Spleen (tissue), 13 donors: ENCODE results near the gene NFKBIL1. TPM values are rescaled to one million over a fixed set of nuclear protein-coding genes. Genes with fewer than 3 reads are reported as not detected.
"Not testable (repeated sequence)": the region's sequence is repeated elsewhere in the genome, so short reads cannot be mapped to it uniquely, and the experiment has no call there.

Experiments
- DNase-seq: peaks from one replicate; pipeline ENCODE4 v3.0.0-alpha.2; 2020
- H3K27ac ChIP-seq, 8 donors: fragments of 200-600 bp; sonication (generic) in 7 of 8; 1 replicate in 4 of 8; 2 replicates in 4 of 8; pipeline versions ENCODE4 v1.5.0 to v1.8.0; 2016 to 2021; ENCODE audit warnings: inconsistent platforms in 4 of 8, mild to moderate bottlenecking in 4 of 8, moderate library complexity in 1 of 8
- H3K27me3 ChIP-seq, 7 donors: fragments of 200-600 bp; sonication (generic) in 6 of 7; replicated peaks in 1 of 7; 1 replicate in 4 of 7; 2 replicates in 3 of 7; pipeline versions ENCODE4 v1.5.0 to v1.8.0; 2016 to 2021; ENCODE audit warnings: inconsistent platforms in 3 of 7, mild to moderate bottlenecking in 1 of 7
- H3K36me3 ChIP-seq, 6 donors: fragments of 200-600 bp; sonication (generic) in 5 of 6; 1 replicate in 4 of 6; 2 replicates in 2 of 6; pipeline versions ENCODE4 v1.5.0 to v1.8.0; 2016 to 2021; ENCODE audit warnings: inconsistent platforms in 2 of 6
- H3K4me1 ChIP-seq, 6 donors: fragments of 200-600 bp; sonication (generic) in 5 of 6; 1 replicate in 3 of 6; 2 replicates in 3 of 6; pipeline versions ENCODE4 v1.5.0 to v1.8.0; 2016 to 2021; ENCODE audit warnings: inconsistent platforms in 3 of 6
- H3K4me3 ChIP-seq, 8 donors: fragments of 200-600 bp; sonication (generic) in 7 of 8; 1 replicate in 4 of 8; 2 replicates in 4 of 8; pipeline versions ENCODE4 v1.5.0 to v1.8.0; 2016 to 2021; ENCODE audit warnings: inconsistent platforms in 4 of 8, mild to moderate bottlenecking in 4 of 8, moderate library complexity in 2 of 8
- H3K9me3 ChIP-seq, 8 donors: fragments of 200-600 bp; sonication (generic) in 7 of 8; 1 replicate in 4 of 8; 2 replicates in 4 of 8; pipeline versions ENCODE4 v1.5.0 to v1.8.0; 2016 to 2021; ENCODE audit warnings: inconsistent platforms in 4 of 8
- CTCF ChIP-seq, 11 experiments: fragments of 200-600 bp in 7 of 11; fragments of 450-650 bp in 4 of 11; sonication (generic) in 4 of 11; IDR thresholded peaks in 8 of 11; conservative IDR thresholded peaks in 3 of 11; 1 replicate in 7 of 11; 2 replicates in 4 of 11; pipeline versions ENCODE4 v1.4.0 to v1.8.0; 2016 to 2021; ENCODE audit warnings: antibody characterized with exemption in 11 of 11, inconsistent platforms in 4 of 11, mild to moderate bottlenecking in 1 of 11
- POLR2A ChIP-seq, 3 donors: fragments of 450-650 bp; IDR thresholded peaks; one replicate each; pipeline ENCODE4 v1.5.1; 2017; ENCODE audit warnings: antibody characterized with exemption in 3 of 3, mild to moderate bottlenecking in 1 of 3
- POLR2AphosphoS5 ChIP-seq, 3 donors: sonication (generic); formaldehyde crosslinking; IDR thresholded peaks; one replicate each; pipeline ENCODE4 v1.5.1; 2017; ENCODE audit warnings: antibody characterized with exemption in 3 of 3
- WGBS, 5 donors: extraction: QIAGEN DNeasy Blood & Tissue Kit in 3 of 5; methylation state at CpG; one replicate each; pipeline versions ENCODE4 v1.1.5 to v1.1.7; 2013 to 2018; 5-methylcytosine and 5-hydroxymethylcytosine counted together
- intact Hi-C: fragments of 100-400 bp; cut with DNase I; formaldehyde crosslinking; loops from one replicate; pipeline ENCODE4 v1.15.0; 2023; ENCODE audit warnings: low total_unique reads
- long read RNA-seq, 2 donors: transcript quantifications; one replicate each; lab custom pipeline, GENCODE V29; 2026
- polyA plus RNA-seq, 3 donors: library from polyadenylated mRNA; stranded (reverse); fragments of 200-250 nt; gene quantifications; one replicate each; pipeline ENCODE4 v1.2.1, GENCODE V29; 2013
- total RNA-seq, 7 donors: library from RNA; depleted of rRNA in 3 of 7; stranded (reverse); fragments of >200 nt in 3 of 7; fragmentation: NEBNext Ultra II Directional in 4 of 7; extraction: Animal tissue kit (Norgen Biotek cat#: 25700) in 4 of 7; gene quantifications; one replicate each; pipeline versions ENCODE4 v1.1.0 to v1.2.1, GENCODE V29; 2016 to 2021
- donor health status: healthy with polysubstance abuse.
- donor health status: DM: no; HTN: no; CAD: no; lungs with moderate emphysema.
- donor health status: DM: no; HTN: no; CAD: no.
- donor health status: Bipolar disorder and iron deficiency.
- donor health status: healthy.
- donor health status: DM: no; HTN: no; CAD: no.
- donor health status: DM: yes; HTN: yes; CAD: no.

The NFKBIL1 gene
- total RNA-seq: 10 to 100 TPM; 11.0 to 36.3 (median 19.4) TPM
- polyA plus RNA-seq: 10 to 100 TPM; 16.9 to 24.2 (median 19.3) TPM
- long read RNA-seq, donor 1, transcript NFKBIL1-203 (4 exons, 1,478 nt): major isoform, 7 of 16 reads
- long read RNA-seq, donor 1, partial matches to known transcripts: 6 of 16 reads
- long read RNA-seq, donor 1, other reads (novel, unspliced or antisense): 0 of 16 reads
- long read RNA-seq, donor 2, partial matches to known transcripts: 0 of 5 reads
- long read RNA-seq, donor 2, other reads (novel, unspliced or antisense): 0 of 5 reads

GRCh38 chr6:31546958-31547726 lies at the start of gene NFKBIL1:
Gene NFKBIL1, plus strand, starts transcription at chr6:31547608. Its CDS starts 87 bp downstream, at chr6:31547695.
- Histone ChIP-seq H3K9me3 (no peaks in the 10 kb centered on the region), H3K36me3 (peaks cover 0 to 25% (median 5%) of the 10 kb centered on the region in 6 donors), H3K27me3 (no peaks in the 10 kb centered on the region), H3K4me1 (peaks cover 23 to 76% (median 62%) of the 10 kb centered on the region in 6 donors), H3K4me3 (peak within 1 kb of the TSS; percentile 34 to 73 (median 40)), H3K27ac (peak within 1 kb of the TSS; percentile 69 to 92 (median 87))
- intact Hi-C loops: loop anchor here (2.0 kb wide), 1 partner anchor 52 kb away; no protein-coding TSS in a partner anchor
- WGBS, 5 donors: 0 to 1% (median 1%) methylated on average over 25 of the region's 25 CpGs
- peak; percentile 97 for DNase-seq
- no peak for TF ChIP-seq POLR2A (IDR thresholded peaks at IDR 0.05)
- TF ChIP-seq POLR2AphosphoS5 (IDR thresholded peaks at IDR 0.05): peak; percentile 85 to 95 (median 91)
- peak in 2 of 11 experiments; percentile 7 to 11 for TF ChIP-seq CTCF (IDR thresholded peaks at IDR 0.05 in 8 of 11, conservative IDR thresholded peaks at IDR 0.05 in 3 of 11)

GRCh38 chr6:31498748-31499147 lies 48.7 kb upstream of the NFKBIL1 start:
- DNase-seq: peak; percentile 79
- no peaks in the 10 kb centered on the region for H3K36me3 ChIP-seq
- H3K4me1 ChIP-seq: peaks cover 18 to 66% (median 32%) of the 10 kb centered on the region in 6 donors
- peak overlapping the region in 4 of 8 donors; percentile 65 to 91 (median 72) for H3K4me3 ChIP-seq
- no peak overlapping the region for H3K27ac ChIP-seq
- TF ChIP-seq POLR2AphosphoS5 (IDR thresholded peaks at IDR 0.05): no peak
- TF ChIP-seq CTCF (IDR thresholded peaks at IDR 0.05 in 8 of 11, conservative IDR thresholded peaks at IDR 0.05 in 3 of 11): no peak
- TF ChIP-seq POLR2A (IDR thresholded peaks at IDR 0.05): no peak
- H3K27me3 ChIP-seq: no peaks in the 10 kb centered on the region
- 22 to 53% (median 32%) methylated on average over 20 to 21 of the region's 21 CpGs for WGBS, 5 donors
- no peaks in the 10 kb centered on the region for H3K9me3 ChIP-seq
- intact Hi-C loops: loop anchor here (5.0 to 10.0 kb wide), 2 partner anchors 39 to 94 kb away; partner anchors contain the start of gene MICA

GRCh38 chr6:31499648-31500047 lies 47.8 kb upstream of the NFKBIL1 start:
- not testable (repeated sequence) for DNase-seq, H3K4me3 ChIP-seq, H3K27ac ChIP-seq, H3K27me3 ChIP-seq, H3K9me3 ChIP-seq, H3K36me3 ChIP-seq
- H3K4me1 ChIP-seq: peaks cover 18 to 66% (median 31%) of the 10 kb centered on the region in 6 donors
- intact Hi-C loops: loop anchor here (5.0 to 10.0 kb wide), 2 partner anchors 38 to 95 kb away; partner anchors contain the start of gene MICA
- 90 to 100% (median 96%) methylated on average over 1 to 2 of the region's 2 CpGs; no CpG with 5 or more reads in 1 of the 5 donors for WGBS, 5 donors

GRCh38 chr6:31502586-31502985 lies 44.8 kb upstream of the NFKBIL1 start:
- Histone ChIP-seq H3K9me3 (no peaks in the 10 kb centered on the region), H3K27ac (no peak overlapping the region), H3K4me3 (no peak overlapping the region), H3K27me3 (no peaks in the 10 kb centered on the region), H3K4me1 (peaks cover 0 to 38% (median 8%) of the 10 kb centered on the region in 6 donors), H3K36me3 (peaks cover 0 to 26% (median 21%) of the 10 kb centered on the region in 6 donors)
- no peak for DNase-seq
- intact Hi-C loops: no loop called here
- TF ChIP-seq POLR2A (IDR thresholded peaks at IDR 0.05) (no peak), POLR2AphosphoS5 (IDR thresholded peaks at IDR 0.05) (no peak), CTCF (IDR thresholded peaks at IDR 0.05 in 8 of 11, conservative IDR thresholded peaks at IDR 0.05 in 3 of 11) (no peak)

GRCh38 chr6:31509036-31509435 lies 38.4 kb upstream of the NFKBIL1 start:
- WGBS, 5 donors: 43 to 80% (median 45%) methylated on average over 1 to 2 of the region's 2 CpGs; no CpG with 5 or more reads in 1 of the 5 donors

More at GRCh38 chr6:31509036-31509435, 38.4 kb upstream of the NFKBIL1 start:
- H3K27ac ChIP-seq, H3K9me3 ChIP-seq, H3K27me3 ChIP-seq, H3K4me3 ChIP-seq, DNase-seq, intact Hi-C loops, H3K4me1 ChIP-seq: not testable (repeated sequence)
- peaks cover 0 to 74% (median 55%) of the 10 kb centered on the region in 6 donors for H3K36me3 ChIP-seq
